IPS-18a (cell line): ENCODE results near the gene PTRH2.
A peak's percentile ranks its signal among the peaks of the same experiment; 100 is the strongest.
"Not testable (repeated sequence)": the region's sequence is repeated elsewhere in the genome, so short reads cannot be mapped to it uniquely, and the experiment has no call there.

ENCODE experiments used
- H3K27ac ChIP-seq: one replicate; pipeline ENCODE4 v1.5.1; 2013; ENCODE audit warnings: low read length
- H3K27me3 ChIP-seq: one replicate; pipeline ENCODE4 v1.6.1; 2013; ENCODE audit warnings: mild to moderate bottlenecking, low read length; ENCODE audit not compliant: control insufficient read depth, insufficient read depth
- H3K36me3 ChIP-seq: one replicate; pipeline ENCODE4 v1.6.1; 2013; ENCODE audit warnings: low read depth, low read length; ENCODE audit not compliant: control insufficient read depth
- H3K4me1 ChIP-seq: one replicate; pipeline ENCODE4 v1.6.1; 2013; ENCODE audit warnings: low read depth, low read length; ENCODE audit not compliant: control insufficient read depth
- H3K4me3 ChIP-seq: one replicate; pipeline ENCODE4 v1.5.1; 2013; ENCODE audit warnings: low read length
- H3K9ac ChIP-seq: one replicate; pipeline ENCODE4 v1.6.1; 2013; ENCODE audit warnings: mild to moderate bottlenecking, low read length, moderate library complexity
- H3K9me3 ChIP-seq: one replicate; pipeline ENCODE4 v1.6.1; 2013; ENCODE audit warnings: low read depth, low read length; ENCODE audit not compliant: control insufficient read depth

Gene PTRH2

GRCh38 chr17:59707149-59707970 is at the start of gene PTRH2, which contains the start of gene VMP1:
Gene PTRH2, minus strand, starts transcription at chr17:59707430. Its CDS starts 9,452 bp downstream, at chr17:59697978.
Gene VMP1, plus strand, starts transcription at chr17:59707654. Its CDS starts 23,793 bp downstream, at chr17:59731447.
- Histone ChIP-seq H3K9ac (peak within 1 kb of the TSS; percentile 98), H3K4me3 (peak within 1 kb of the TSS; percentile 94), H3K27me3 (no peaks in the 10 kb centered on the region), H3K27ac (peak within 1 kb of the TSS; percentile 78), H3K4me1 (peaks cover 9% of the 10 kb centered on the region), H3K36me3 (no peaks in the 10 kb centered on the region), H3K9me3 (no peaks in the 10 kb centered on the region)

- no peaks in the 10 kb centered on the region for H3K27me3 ChIP-seq
- H3K27ac ChIP-seq = peak overlapping the region; percentile 30
- H3K4me3 ChIP-seq = no peak overlapping the region
- H3K36me3 ChIP-seq = peaks cover 5% of the 10 kb centered on the region
- peaks cover under 1% of the 10 kb centered on the region for H3K4me1 ChIP-seq
- H3K9me3 ChIP-seq = no peaks in the 10 kb centered on the region
- H3K9ac ChIP-seq = no peak overlapping the region
These were observed 49.1 kb upstream of the PTRH2 start for GRCh38 chr17:59756236-59756818.

GRCh38 chr17:59755069-59755468 is 47.8 kb upstream of the PTRH2 start:
- not testable (repeated sequence) for H3K27ac ChIP-seq, H3K27me3 ChIP-seq, H3K4me3 ChIP-seq, H3K4me1 ChIP-seq, H3K9me3 ChIP-seq, H3K9ac ChIP-seq, H3K36me3 ChIP-seq

GRCh38 chr17:59754552-59754951 is 47.3 kb upstream of the PTRH2 start:
- no peak overlapping the region for H3K27ac ChIP-seq
- no peak overlapping the region for H3K4me3 ChIP-seq
- H3K9ac ChIP-seq = no peak overlapping the region
- H3K4me1 ChIP-seq = no peaks in the 10 kb centered on the region
- peaks cover 5% of the 10 kb centered on the region for H3K36me3 ChIP-seq
- no peaks in the 10 kb centered on the region for H3K9me3 ChIP-seq
- H3K27me3 ChIP-seq = no peaks in the 10 kb centered on the region

- no peak overlapping the region for H3K9ac ChIP-seq
- H3K36me3 ChIP-seq = peaks cover 5% of the 10 kb centered on the region
- no peaks in the 10 kb centered on the region for H3K9me3 ChIP-seq
- H3K27ac ChIP-seq = peak overlapping the region; percentile 31
- H3K4me3 ChIP-seq = no peak overlapping the region
- no peaks in the 10 kb centered on the region for H3K4me1 ChIP-seq
- no peaks in the 10 kb centered on the region for H3K27me3 ChIP-seq
These were observed 46.6 kb upstream of the PTRH2 start for GRCh38 chr17:59753522-59754467.

- no peaks in the 10 kb centered on the region for H3K4me1 ChIP-seq
- no peak overlapping the region for H3K4me3 ChIP-seq
- no peaks in the 10 kb centered on the region for H3K9me3 ChIP-seq
- H3K27me3 ChIP-seq = no peaks in the 10 kb centered on the region
- H3K27ac ChIP-seq = no peak overlapping the region
- peaks cover 5% of the 10 kb centered on the region for H3K36me3 ChIP-seq
- no peak overlapping the region for H3K9ac ChIP-seq
These were observed 45.7 kb upstream of the PTRH2 start for GRCh38 chr17:59752922-59753321.

GRCh38 chr17:59752446-59752845 is 45.2 kb upstream of the PTRH2 start:
- no peaks in the 10 kb centered on the region for H3K9me3 ChIP-seq
- peaks cover 5% of the 10 kb centered on the region for H3K36me3 ChIP-seq
- no peak overlapping the region for H3K9ac ChIP-seq
- H3K4me3 ChIP-seq = no peak overlapping the region
- no peaks in the 10 kb centered on the region for H3K27me3 ChIP-seq
- H3K27ac ChIP-seq = no peak overlapping the region
- no peaks in the 10 kb centered on the region for H3K4me1 ChIP-seq

- no peak overlapping the region for H3K27ac ChIP-seq
- no peak overlapping the region for H3K9ac ChIP-seq
- H3K27me3 ChIP-seq = no peaks in the 10 kb centered on the region
- peaks cover 5% of the 10 kb centered on the region for H3K36me3 ChIP-seq
- no peak overlapping the region for H3K4me3 ChIP-seq
- no peaks in the 10 kb centered on the region for H3K4me1 ChIP-seq
- no peaks in the 10 kb centered on the region for H3K9me3 ChIP-seq
These were observed 44.8 kb upstream of the PTRH2 start for GRCh38 chr17:59751955-59752413.

- H3K9me3 ChIP-seq = no peaks in the 10 kb centered on the region
- H3K27ac ChIP-seq = no peak overlapping the region
- no peaks in the 10 kb centered on the region for H3K27me3 ChIP-seq
- H3K36me3 ChIP-seq = no peaks in the 10 kb centered on the region
- H3K4me3 ChIP-seq = no peak overlapping the region
- no peaks in the 10 kb centered on the region for H3K4me1 ChIP-seq
- no peak overlapping the region for H3K9ac ChIP-seq
These were observed 41.4 kb upstream of the PTRH2 start for GRCh38 chr17:59748591-59748990.

- Histone ChIP-seq H3K27ac (no peak overlapping the region), H3K9me3 (no peaks in the 10 kb centered on the region), H3K4me3 (no peak overlapping the region), H3K27me3 (no peaks in the 10 kb centered on the region), H3K9ac (no peak overlapping the region), H3K36me3 (no peaks in the 10 kb centered on the region), H3K4me1 (no peaks in the 10 kb centered on the region)
These were observed 39.7 kb upstream of the PTRH2 start for GRCh38 chr17:59746849-59747445.

- Histone ChIP-seq H3K27me3 (no peaks in the 10 kb centered on the region), H3K9me3 (no peaks in the 10 kb centered on the region), H3K4me3 (no peak overlapping the region), H3K27ac (no peak overlapping the region), H3K9ac (no peak overlapping the region), H3K4me1 (no peaks in the 10 kb centered on the region), H3K36me3 (no peaks in the 10 kb centered on the region)
These were observed 37.8 kb upstream of the PTRH2 start for GRCh38 chr17:59745040-59745439.
